Stimulated activated CD8-positive, alpha-beta memory T cell treated with anti-CD3 and anti-CD28 coated beads, Interleukin-7, amount 100 ng/mL, for 24 hours (primary cell): ENCODE measurements around the gene CNOT8.
"Not testable (repeated sequence)": the region's sequence is repeated elsewhere in the genome, so short reads cannot be mapped to it uniquely, and the experiment has no call there.

ENCODE experiments used
- DNase-seq: peaks from one replicate; pipeline ENCODE4 v3.0.0-alpha.2; 2020; ENCODE audit warnings: low read depth

CNOT8 gene

GRCh38 chr5:154865466-154866184 lies 7.2 kb downstream of the CNOT8 start:
- DNase-seq = no peak

- no peak for DNase-seq
These were observed 8.4 kb downstream of the CNOT8 start for GRCh38 chr5:154866841-154867240.

- DNase-seq = no peak
These were observed 10.3 kb downstream of the CNOT8 start for GRCh38 chr5:154868702-154869101.

- no peak for DNase-seq
These were observed 13.3 kb downstream of the CNOT8 start for GRCh38 chr5:154871734-154872133.

- DNase-seq = no peak
These were observed 15.4 kb downstream of the CNOT8 start for GRCh38 chr5:154873791-154874331.

- no peak for DNase-seq
These were observed 20.4 kb downstream of the CNOT8 start for GRCh38 chr5:154878642-154879335.

- DNase-seq = no peak
These were observed 23.6 kb downstream of the CNOT8 start for GRCh38 chr5:154881986-154882385.

GRCh38 chr5:154884424-154884823 lies 26.0 kb downstream of the CNOT8 start:
- no peak for DNase-seq

GRCh38 chr5:154885439-154885838 lies 27.0 kb downstream of the CNOT8 start:
- no peak for DNase-seq

GRCh38 chr5:154892369-154892771 lies 33.9 kb downstream of the CNOT8 start:
- no peak for DNase-seq

GRCh38 chr5:154893381-154893780 lies 35.0 kb downstream of the CNOT8 start:
- DNase-seq = no peak

- DNase-seq = no peak
These were observed 37.5 kb downstream of the CNOT8 start for GRCh38 chr5:154895606-154896561.

- DNase-seq = no peak
These were observed 38.2 kb downstream of the CNOT8 start for GRCh38 chr5:154896562-154897165.

- no peak for DNase-seq
These were observed 39.8 kb downstream of the CNOT8 start for GRCh38 chr5:154898210-154898609.

GRCh38 chr5:154899151-154899816 lies 40.9 kb downstream of the CNOT8 start:
- no peak for DNase-seq

GRCh38 chr5:154900066-154900465 lies 41.6 kb downstream of the CNOT8 start:
- no peak for DNase-seq

GRCh38 chr5:154901276-154901675 lies 42.8 kb downstream of the CNOT8 start:
- no peak for DNase-seq

- DNase-seq = no peak
These were observed 43.5 kb downstream of the CNOT8 start for GRCh38 chr5:154901913-154902312.

GRCh38 chr5:154905601-154906000 lies 47.2 kb downstream of the CNOT8 start:
- not testable (repeated sequence) for DNase-seq

- no peak for DNase-seq
These were observed 58.4 kb downstream of the CNOT8 start for GRCh38 chr5:154916874-154917273.

- no peak for DNase-seq
These were observed 59.3 kb downstream of the CNOT8 start for GRCh38 chr5:154917757-154918156.
